HG03571 (cell line): ENCODE results near the gene ZBTB7A.
"Not testable (repeated sequence)": the region's sequence is repeated elsewhere in the genome, so short reads cannot be mapped to it uniquely, and the experiment has no call there.

Experiments used
- ATAC-seq: cut with Tn5 transposase; IDR thresholded peaks from one replicate; pipeline ENCODE4 v1.9.1; 2021; ENCODE audit not compliant: unreplicated experiment

Gene ZBTB7A

GRCh38 chr19:3998667-3999412, 67.9 kb downstream of the ZBTB7A start:
- not testable (repeated sequence) for ATAC-seq

- no peak for ATAC-seq
Measured at GRCh38 chr19:3995607-3996006, 71.1 kb downstream of the ZBTB7A start.
